ENCODE measurements around the gene USP13.
"Not testable (repeated sequence)": the region's sequence is repeated elsewhere in the genome, so short reads cannot be mapped to it uniquely, and the experiment has no call there.

USP13 gene

DNA sequence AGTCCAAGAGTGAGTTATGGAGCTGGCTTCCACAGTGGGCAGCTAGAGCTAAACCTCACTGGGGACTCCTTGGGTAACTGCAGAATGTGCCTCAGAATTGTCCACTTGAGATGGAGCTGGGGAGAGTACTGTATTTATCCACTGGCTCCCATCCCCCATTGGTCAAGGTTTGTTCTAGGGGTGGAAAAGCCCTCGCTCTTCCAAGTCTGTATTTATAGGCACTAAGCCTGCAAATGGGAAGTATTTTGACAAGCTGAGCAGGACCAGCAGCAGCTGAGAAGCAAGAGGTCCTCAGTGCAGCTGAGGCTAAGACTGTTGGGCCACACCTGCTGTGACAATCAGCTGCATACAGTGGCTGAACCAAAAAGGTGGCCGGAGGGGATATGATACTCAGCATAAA lies 5.8 kb downstream of the USP13 start:
- no peak for DNase-seq

DNA sequence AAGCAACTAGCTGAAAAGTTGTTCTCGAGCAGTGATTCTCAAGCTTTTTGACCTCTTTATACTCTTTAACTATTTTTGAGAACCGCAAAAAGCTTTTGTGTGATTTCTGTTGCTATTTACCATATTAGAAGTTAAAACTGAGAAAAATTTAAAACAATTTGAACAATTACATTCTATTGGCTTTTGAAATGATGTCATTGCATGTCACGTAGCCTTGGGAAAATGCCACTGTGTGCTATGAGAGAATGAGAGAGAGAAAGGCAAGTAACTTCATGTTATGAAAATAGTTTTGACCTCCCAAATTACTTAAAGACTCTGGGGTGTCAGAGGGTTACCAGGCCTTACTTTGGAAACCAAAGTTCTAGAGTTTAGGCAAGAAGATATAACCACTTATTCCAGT lies 8.0 kb downstream of the USP13 start:
- no peak for DNase-seq

DNA sequence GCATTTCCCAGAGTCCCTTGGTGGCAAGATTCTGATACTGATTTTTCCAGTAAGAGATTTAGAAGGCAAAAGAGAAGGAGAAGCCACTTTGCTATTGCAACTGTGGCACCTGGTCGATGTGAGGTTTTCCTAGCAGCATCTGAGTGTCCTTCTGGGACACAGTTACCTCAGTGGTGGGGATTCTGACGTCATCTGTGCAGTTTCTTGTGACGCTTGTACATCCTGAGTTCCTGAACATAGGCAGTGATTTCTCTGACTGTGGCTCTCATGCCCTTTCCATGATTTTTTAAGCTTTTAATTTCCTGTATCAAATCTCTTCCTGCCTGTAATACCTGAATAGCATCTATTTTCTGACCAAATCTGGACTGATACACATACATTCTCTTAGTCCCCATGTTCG lies 8.9 kb downstream of the USP13 start:
- no peak for DNase-seq

DNA sequence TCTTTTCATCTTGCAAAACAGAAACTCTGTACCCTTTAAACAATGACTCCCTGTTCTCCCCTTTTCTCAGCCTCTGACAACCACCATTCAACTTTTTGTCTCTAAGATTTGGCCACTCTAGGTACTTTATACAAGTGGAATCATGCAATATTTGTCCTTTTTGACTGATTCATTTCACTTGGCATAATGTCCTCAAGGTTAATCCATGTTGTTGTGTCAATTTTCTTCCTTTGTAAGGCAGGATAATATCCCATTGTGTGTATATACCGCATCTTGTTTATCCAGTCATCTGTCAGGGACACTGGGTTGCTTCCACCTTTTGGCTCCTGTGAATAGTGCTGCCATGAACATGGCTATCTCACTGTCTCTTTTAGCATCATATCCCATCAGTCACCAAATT lies 10.3 kb downstream of the USP13 start:
- DNase-seq, result no peak

DNA sequence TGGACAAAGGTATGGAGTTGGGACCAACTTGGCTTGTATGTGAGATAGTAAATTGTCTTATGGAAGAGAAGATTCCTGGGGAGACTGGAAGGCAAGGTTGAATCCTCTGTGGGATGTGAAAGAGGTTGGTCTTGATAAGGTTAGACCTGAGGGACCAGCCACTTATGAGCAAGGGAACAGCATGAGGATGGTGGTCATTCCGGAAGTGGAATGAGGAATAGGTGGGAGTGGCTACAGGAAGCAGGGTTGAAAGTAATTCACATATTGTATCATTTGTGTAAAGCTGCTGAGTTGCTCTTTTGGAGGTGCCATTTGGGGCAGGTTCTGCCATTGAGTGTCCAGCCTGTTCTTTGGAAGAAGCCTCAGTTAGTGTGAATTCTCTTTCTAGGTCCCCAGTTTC lies 13.2 kb downstream of the USP13 start:
- no peak for DNase-seq

DNA sequence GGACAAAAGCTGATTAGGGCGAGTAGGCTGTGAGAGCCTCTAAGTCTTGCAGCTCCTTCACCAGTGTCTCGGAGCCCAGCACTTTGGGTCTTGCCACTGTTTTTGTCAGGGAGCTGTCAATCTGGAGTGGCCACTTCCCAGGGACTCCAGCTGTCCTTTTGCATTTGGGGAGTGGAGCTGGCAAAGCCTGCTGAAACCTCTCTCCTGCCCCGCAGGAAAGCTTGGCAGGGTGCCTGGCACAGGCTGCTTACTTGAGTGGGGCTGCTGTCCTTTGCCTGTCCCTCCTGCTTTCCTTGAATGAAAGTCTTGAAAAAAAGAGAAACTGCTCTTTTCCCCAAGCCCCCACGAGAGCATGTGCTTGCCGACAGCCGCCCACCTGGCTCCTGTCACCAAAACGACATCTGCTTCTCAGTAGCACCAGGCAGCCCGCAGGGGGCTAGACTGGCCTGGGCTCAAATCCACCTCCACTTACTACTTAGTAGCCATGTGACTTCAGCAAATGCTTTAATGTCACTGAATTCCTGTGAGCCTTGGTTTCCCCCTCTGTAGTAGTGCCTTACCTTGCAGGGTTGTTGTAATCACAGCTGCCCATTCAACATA lies 13.7 kb downstream of the USP13 start:
- no peak for DNase-seq

DNA sequence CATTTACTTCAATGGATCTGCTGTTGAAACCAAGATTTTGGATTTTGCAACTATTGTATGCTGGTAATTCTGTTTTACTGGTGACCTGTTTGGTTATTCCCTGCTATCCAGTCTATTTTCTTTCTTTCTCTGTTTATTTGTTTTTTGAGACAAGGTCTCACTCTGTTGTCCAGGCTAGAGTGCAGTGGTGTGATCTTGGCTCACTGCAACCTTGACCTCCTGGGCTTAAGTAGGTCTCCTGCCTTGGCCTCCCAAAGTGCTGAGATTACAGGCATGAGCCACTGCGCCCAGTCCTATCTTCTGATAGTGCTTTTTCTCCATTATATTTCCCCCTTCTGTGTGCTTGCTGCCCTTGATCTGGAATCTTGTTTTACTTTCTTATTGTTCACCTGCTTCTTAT lies 15.6 kb downstream of the USP13 start:
- no peak for DNase-seq

DNA sequence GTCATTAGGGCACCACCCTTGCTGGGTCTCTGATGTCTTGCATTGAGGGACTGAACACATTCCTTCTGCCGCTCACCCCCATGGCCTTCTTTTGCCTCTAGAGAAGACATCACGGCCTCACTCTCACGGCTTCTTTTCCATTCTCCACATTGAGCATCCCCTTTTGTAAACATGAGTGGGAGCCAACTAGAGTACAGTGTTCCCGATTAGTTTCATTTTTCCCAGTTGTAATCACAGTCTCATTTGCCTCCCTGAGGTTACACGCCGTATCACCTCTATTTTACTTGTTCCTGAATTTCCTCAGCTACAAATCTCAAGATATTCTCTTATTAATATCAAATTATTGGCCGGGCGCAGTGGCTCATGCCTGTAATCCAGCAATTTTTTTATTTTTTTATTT lies 17.5 kb downstream of the USP13 start:
- DNase-seq, result no peak

DNA sequence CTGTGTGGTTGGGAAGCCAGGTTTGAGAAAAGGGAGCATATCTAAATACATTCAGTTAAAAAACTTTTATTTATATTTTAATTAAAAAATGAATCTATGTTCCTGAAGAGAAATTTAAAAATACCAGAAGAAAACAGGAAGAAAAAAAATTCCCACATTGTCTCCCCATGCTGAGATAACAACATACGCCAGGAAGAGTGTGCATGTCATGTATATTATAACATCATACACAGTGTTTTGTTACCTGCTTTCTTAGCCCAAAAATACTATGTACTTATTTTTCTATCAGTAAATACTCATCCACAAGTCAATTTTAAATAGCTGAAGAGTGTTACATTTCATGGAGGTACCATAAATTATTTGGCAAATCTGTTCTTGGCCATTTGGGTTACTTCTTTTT lies 18.5 kb downstream of the USP13 start:
- DNase-seq, result no peak

DNA sequence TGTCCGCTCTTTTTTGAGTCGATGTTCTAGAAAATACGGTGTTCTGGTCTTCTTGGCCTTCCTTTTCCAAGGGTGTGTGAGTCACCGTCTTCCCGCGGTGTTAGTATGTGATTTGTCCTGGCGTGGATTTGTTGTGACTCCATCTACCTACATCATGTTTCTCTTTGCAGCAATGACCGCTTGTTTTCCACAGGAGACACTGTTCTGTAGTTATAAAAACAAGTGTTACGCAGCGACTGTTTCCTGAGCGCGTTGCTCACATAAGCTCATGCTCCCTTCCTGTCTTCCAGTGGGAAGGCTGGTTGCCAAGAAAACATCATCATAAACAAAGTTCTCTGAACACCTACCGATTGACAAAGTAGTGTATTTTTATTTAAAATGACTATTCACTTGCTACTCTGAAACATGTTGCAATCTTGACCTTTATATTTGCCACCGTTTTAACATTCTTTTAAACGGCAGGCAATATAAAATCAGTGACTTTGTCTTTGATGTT lies 19.0 kb downstream of the USP13 start:
- no peak for DNase-seq

DNA sequence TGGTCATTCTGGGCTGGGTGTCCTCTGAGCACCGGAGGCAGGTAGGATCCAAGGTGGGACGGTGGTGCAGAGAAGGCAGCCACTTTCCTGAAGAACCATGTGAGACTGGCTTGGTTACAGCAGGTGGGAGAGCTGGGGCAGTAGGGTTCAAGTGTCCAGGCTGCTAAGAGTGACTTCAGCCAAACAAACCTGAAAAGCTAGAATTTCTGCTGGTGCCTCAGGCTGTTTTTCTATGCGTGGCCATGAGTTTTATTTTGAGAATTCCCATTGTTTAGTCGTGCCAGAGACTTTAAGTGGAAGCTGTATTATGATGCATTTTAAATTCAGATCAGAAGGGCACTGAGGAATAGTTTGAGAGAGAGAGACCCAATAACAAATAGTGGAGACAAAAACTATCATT lies 20.1 kb downstream of the USP13 start:
- DNase-seq, result no peak

DNA sequence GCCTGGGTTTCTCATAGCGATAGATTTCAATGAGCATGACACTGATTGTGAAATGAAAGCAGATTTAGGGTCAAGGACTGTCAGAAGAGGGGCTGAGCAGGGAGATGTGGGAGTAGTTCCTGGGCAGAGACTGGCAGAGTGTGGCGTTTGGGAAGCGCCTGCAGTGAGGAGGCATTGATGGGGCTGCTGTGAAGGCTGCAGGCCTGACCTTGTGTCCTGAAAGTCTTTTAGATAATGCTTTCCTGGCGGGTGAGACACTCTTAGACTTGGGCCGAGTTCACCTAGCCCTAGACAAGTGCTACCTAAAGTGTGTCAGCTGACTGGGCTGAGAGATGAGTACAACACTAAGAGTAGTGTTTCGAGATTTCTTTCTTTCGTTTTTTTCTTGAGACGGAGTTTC lies 20.7 kb downstream of the USP13 start:
- DNase-seq, result no peak

DNA sequence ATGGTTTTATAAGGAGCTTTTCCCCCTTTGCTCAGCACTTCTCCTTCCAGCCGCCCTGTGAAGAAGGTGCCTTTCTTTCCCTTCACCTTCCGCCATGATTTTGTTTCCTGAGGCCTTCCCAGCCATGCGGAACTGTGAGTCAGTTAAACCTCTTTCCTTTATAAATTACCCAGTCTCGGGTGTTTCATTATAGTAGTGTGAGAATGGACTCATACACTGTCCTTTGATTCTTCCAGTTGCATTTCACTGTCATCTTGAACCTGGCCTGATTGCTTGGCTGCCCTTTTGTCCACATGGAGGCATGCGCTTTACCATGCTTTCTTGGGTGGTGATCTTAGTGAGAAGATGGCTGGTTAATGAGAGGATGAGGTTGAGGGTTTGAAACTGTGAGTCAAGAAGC lies 23.2 kb downstream of the USP13 start:
- DNase-seq, result no peak

DNA sequence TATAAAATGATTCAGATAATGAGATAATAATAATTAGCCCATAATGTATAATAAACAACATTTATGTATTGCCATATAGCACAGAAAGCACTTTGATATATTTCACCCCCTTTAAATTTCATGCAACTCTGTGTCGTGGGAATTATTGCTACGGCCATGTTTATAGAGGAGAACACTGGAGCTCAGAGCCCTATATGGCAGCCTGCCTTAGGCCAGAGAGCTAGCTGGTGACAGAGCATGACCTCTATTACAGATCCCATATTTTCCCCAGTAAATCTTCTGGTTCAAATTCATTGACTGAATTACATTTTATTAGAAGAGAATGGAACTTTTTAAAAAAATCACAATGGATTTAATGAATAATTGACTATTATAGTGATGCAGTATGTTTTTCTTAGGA lies 25.0 kb downstream of the USP13 start:
- no peak for DNase-seq

DNA sequence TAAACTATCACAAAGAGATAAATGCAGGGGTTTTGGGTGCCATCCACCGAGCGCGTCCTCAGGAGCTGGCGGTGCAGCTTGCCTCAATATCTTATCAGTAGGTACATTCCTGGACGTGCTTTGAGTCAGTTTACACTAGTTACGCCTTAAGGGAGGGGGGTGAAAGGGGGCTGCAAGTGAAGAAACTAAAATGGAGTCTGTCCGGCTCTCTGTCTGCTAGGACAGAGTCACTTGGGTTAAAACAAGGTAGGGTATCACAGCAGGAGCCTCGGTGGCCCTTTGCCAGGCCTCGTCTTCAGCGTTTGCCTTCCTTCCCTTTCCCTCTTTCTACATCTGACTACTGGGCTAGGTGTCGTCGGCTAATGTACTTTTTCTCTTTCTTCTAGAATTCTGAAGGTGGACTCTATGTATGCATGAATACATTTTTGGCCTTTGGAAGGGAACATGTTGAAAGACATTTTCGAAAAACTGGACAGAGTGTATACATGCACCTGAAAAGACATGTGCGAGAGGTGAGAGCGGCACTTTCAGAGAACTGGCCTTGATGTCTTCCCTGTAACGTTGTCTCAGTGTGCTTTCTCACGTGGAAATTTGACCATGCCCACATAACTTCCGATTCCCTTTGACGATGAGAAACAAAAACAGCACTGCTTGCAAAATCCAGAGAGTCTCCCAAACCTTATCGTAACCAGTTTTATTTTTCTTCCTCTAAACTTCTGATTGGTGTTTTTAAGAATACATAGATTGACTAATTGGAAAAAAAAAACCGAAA lies 28.8 kb downstream of the USP13 start:
- no peak for DNase-seq

DNA sequence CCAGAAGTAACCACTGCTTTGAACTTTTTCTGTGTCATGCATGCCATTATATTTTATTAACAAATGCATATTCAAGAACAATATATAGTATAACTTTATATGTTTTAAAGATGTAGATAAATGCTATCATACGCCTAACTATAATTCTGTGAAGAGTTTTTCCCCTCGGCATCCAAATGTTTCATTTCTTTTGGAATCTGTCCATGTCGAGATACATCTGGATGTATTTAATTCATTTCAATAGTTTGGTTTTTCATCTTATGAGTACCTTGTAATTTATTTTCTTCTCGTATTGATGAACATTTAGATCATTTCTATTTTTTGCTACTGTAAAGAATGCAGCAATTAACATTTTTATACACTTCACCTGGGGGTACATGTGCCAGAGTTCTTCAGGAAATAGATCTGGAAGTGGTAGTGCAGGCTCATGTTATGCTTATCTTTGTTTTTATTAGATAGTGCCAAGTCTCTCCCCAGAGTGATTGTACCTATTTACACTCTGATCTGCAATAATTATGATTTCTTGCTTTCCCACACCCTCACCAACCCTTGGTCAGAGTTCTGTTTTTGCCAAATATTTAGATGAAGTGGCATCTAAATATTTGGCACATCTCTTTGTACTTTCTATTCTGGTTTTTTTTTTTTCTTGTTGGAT lies 29.7 kb downstream of the USP13 start:
- DNase-seq, result no peak

DNA sequence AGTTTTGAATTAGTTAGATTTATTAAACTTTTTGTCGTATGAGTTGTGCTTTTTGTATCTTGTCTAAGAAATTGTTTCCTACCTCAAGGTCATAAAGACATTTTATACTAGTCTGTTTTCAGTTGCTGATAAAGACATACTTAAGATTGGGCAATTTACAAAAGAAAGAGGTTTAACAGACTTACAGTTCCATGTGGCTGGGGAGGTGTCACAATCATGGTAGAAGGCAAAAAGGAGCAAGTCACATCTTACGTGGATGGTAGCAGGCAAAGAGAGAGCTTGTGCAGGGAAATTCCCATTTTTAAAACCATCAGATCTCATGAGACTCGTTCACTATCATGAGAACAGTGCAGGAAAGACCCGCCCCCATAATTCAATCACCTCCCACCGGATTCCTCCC lies 30.4 kb downstream of the USP13 start:
- not testable (repeated sequence) for DNase-seq

DNA sequence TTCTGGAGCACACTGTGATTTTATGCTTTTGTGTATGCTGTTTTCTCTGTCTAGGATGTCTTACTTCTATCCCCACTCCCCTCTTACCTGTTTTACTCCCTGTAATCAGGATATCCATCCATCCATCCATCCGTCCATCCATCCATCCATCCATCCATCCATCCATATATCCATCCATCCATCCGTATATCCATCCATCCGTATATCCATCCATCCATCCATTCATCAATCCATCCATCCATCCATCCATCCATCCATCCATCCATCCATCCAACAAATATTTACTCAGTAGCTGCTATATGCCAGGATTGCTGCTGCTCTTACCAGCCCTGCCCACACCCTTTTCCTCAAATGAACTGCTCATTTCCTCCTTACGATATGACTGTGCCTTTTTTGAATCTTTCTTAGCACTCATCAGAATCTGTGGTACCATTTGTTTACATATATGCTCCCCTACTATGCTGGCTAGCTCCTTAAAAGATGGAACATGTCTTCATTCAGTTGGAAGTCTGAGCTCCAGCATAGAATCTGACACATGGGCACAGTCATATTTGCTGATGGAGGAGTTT lies 35.2 kb downstream of the USP13 start:
- no peak for DNase-seq

DNA sequence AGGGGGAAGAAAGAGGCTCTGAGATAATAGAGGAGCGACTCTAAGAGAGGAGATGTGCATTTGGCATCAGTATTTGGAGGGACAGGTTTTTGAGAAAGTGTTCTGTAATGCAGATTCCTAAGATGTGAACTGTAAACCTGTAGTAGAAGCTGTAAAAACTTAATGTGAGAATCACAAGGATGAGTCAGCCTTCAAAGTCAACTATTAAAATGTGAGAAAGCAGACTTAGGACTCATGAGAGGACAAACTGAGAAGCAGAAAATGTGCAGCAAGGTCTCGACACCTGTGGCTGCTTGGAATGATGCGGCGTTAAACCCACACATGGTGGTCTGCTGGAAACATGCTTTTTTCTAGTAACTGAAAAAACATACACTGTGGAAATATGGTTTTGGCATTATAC lies 36.0 kb downstream of the USP13 start:
- DNase-seq, result no peak

DNA sequence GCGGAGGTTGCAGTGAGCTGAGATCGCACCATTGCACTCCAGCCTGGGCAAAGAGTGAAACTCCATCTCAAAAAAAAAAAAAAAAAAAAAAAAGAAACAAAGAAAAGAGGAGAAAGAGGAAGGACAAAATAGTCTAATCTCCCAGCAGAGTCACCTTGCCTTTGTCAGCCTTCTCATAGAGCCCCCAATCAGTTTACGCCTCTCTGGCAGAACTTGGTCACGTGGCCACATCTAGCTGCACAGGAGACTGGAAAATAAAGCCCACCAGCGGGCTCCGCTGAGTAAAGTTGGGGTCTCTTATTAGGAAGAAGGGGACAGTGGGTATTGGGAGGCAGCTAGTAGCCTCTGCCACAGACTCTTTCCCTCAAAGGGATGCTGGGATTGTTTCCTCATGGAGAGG lies 41.9 kb downstream of the USP13 start:
- DNase-seq, result no peak

DNA sequence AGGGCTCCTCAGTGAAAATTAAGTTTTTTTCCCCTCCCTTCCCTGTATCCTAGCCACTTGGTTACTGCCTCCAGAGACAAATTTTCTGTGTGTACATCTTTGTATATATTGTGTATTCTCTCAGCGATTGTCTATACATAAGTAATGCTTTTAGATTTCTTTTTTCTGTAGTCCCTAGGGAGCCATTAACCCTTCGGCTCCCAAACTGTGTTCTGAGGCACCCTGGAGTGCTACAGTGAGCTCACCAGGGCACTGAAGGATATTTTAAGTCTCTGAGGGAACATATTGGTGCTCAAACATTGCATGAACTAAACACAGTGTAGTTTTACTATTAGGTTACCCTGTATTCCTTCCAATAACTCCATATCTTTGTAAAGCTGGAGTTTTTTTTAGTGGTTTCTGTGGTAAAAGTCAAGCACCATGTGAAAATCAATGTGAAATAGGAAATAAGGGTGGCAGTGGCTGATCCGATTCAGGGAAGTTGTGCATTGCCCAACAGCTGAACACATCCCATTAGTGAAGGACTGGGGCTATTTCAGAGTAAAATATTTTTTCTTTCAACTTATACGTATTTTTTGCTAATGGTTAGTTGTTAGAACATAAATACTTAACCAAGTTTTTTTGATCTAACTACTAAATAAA lies 43.0 kb downstream of the USP13 start:
- no peak for DNase-seq

DNA sequence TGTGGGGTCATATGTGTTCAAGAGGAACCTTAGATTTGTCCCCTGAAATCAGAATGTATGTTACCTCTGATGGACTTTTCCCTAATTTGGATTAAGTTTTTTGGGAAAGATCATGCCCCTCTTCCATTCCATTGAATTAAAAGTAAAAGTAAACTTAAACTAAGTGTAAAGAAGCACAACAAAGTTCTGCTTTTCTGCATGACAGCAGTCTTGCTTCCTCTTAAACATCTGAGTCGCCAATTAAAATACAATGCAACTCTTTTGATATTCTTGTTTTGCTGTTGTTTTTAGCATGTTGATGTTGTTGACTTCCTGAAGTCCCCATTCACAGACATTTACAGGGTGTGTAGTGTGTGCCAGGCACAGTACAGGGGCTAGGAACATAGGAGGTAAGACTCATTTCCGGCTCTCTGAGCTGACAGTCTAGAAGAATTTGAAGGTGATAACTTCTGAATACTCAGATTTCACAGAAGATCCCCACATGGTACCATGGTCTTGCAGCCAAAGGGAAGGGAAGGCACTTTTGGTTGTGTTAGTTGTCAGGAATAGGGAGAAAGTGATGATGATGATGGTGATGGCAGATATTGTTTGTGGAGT lies 45.0 kb downstream of the USP13 start:
- no peak for DNase-seq

DNA sequence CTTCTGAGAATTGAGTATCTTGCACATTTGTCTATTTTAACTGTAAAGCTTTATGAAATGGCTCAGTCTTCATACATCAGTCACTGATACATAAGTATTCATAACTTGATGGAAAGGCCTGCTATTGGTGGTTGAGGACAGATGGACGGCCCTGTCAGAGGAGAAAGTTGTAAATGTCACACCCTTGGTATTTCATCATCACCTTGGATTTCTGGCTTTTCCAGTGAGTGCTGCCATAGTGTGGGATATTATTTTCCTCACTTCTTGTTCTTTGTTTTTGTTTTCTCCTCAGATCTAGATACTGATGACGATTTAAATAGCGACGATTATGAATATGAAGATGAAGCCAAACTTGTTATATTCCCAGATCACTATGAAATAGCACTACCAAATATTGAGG lies 47.9 kb downstream of the USP13 start:
- DNase-seq, result no peak

Measured in activated naive CD4-positive, alpha-beta T cell treated with Interleukin-2 at 50 U/mL for 16 hours (primary cell).